ENCODE measurements around the gene GRIPAP1. TPM values are rescaled to one million over a fixed set of nuclear protein-coding genes. Genes with fewer than 3 reads are reported as not detected.

The GRIPAP1 gene
- total RNA-seq, 1 donor from 2014 or later: 52.8 TPM

DNA sequence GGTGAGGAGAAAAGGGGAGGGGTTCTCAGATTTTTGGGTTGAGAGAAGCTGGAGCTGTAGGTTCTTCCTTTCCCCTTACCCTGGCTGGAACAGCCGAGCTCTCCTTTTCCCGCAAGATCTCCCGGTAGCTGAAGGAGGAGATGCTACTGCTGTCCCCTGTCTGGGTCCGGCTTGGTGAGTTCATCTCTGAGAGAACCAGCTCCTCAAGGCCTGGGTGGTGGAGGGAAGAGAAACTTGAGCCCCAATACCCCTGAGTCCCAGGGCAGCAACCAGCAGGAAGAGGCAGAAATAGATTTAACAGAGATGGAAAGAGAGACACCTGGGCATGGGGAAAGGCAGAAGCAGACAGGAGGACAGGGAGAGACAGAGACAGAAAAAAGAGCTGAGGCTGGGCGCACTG, 23.8 kb downstream of the GRIPAP1 start:
- TF ChIP-seq, protein P1, sequence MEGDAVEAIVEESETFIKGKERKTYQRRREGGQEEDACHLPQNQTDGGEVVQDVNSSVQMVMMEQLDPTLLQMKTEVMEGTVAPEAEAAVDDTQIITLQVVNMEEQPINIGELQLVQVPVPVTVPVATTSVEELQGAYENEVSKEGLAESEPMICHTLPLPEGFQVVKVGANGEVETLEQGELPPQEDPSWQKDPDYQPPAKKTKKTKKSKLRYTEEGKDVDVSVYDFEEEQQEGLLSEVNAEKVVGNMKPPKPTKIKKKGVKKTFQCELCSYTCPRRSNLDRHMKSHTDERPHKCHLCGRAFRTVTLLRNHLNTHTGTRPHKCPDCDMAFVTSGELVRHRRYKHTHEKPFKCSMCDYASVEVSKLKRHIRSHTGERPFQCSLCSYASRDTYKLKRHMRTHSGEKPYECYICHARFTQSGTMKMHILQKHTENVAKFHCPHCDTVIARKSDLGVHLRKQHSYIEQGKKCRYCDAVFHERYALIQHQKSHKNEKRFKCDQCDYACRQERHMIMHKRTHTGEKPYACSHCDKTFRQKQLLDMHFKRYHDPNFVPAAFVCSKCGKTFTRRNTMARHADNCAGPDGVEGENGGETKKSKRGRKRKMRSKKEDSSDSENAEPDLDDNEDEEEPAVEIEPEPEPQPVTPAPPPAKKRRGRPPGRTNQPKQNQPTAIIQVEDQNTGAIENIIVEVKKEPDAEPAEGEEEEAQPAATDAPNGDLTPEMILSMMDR (IDR thresholded peaks at IDR 0.05): no peak
- Histone ChIP-seq H3K27me3 (no peaks in the 10 kb centered on the region), H3K4me1 (no peaks in the 10 kb centered on the region), H3K4me3 (no peak overlapping the region), H3K27ac (no peak overlapping the region), H3K36me3 (peaks cover 38% of the 10 kb centered on the region), H3K9me3 (no peaks in the 10 kb centered on the region)
- ATAC-seq: no peak
- no peak for DNase-seq
- intact Hi-C loops (cut with DNase I): no loop called here

DNA sequence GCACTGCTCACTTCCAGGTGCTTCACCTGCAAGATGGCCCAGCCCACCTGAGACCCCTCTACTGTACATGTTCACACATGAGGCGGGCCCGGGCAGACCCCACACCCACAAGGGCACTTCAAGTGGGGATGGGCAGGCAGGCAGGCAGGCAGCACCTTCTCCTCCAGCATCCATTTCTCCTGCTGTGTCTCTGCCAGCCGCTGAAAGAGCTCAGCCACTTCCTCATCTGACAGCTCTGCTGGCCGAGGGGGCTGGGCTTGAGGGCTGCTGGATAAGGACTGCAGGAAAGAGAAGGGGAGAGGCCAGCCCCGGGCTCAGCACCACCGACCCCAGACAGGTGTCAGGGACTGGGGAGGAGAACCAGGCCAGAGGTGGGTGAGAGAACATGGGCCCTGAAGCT, 26.0 kb downstream of the GRIPAP1 start:
- Histone ChIP-seq H3K9me3 (no peaks in the 10 kb centered on the region), H3K4me3 (no peak overlapping the region), H3K36me3 (peaks cover 19% of the 10 kb centered on the region), H3K27me3 (no peaks in the 10 kb centered on the region), H3K4me1 (no peaks in the 10 kb centered on the region), H3K27ac (no peak overlapping the region)
- DNase-seq (no peak), ATAC-seq (no peak)
- TF ChIP-seq, protein P1 (IDR thresholded peaks at IDR 0.05): no peak
- intact Hi-C loops (cut with DNase I): no loop called here

DNA sequence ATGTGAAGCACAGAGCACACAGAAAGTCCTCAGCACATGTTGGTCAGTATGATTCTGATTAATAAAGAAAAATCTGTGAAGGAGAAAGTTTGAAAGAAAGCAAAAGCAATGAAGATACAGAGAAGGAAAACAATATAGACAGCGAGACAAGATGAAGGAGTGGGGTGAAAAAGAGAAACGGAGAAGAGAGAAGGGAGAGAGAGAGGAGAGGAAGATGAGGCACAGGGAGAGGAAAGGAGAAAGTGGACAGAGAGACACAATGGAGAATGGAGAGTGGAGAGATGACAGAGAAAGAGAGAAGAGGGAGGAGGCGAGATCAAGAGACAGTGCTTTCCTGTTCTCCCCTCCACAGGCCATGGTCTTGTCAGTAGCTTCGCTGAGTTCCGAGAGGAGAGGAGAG, 26.5 kb downstream of the GRIPAP1 start:
- TF ChIP-seq, protein P1 (IDR thresholded peaks at IDR 0.05): no peak
- Histone ChIP-seq H3K27me3 (no peaks in the 10 kb centered on the region), H3K4me1 (no peaks in the 10 kb centered on the region), H3K27ac (no peak overlapping the region), H3K36me3 (peaks cover 15% of the 10 kb centered on the region), H3K4me3 (no peak overlapping the region), H3K9me3 (no peaks in the 10 kb centered on the region)
- ATAC-seq: no peak
- no peak for DNase-seq
- intact Hi-C loops (cut with DNase I): no loop called here

DNA sequence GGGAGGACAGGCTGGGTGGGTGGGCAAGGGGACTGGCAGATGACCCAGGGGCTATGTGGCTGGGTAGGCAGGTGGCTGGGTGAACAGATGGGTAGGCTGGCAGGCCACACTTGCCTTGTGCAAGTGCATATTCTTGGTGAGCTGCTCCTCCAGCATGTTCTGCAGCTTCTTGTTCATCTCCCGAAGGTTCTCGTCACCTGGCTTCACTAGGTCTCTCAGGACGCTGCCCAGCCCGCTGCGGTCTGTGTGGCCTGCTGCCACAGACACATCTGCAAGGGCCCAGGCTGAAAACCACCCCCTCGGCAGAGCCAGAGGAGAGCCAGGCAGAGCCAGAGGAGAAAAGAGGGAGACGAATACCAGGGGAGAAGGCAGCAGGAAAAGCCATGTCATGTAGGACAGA, 27.0 kb downstream of the GRIPAP1 start:
- no peaks in the 10 kb centered on the region for H3K4me1 ChIP-seq
- peaks cover 15% of the 10 kb centered on the region for H3K36me3 ChIP-seq
- intact Hi-C loops (cut with DNase I): no loop called here
- no peaks in the 10 kb centered on the region for H3K9me3 ChIP-seq
- DNase-seq: no peak
- H3K4me3 ChIP-seq: no peak overlapping the region
- TF ChIP-seq, protein P1 (IDR thresholded peaks at IDR 0.05): no peak
- ATAC-seq: no peak
- H3K27me3 ChIP-seq: no peaks in the 10 kb centered on the region
- H3K27ac ChIP-seq: no peak overlapping the region

DNA sequence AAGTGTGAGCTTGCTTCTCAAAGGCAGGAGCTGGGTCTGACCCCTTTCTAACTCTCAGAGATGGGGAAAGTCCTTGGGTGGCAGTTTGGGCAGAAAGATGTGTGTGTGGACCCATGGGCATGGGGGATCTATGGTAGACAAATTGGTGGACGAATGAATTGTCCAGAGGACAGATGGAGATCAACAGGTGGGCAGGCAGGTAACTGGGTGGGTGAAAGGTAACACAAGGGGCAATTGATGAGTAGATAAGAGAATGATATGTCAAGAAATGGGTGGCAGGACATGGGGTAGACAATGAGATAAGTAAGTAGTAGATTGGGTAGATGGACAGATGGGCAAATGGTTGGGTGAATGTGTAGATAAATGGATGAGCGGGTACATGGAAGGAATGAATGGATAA, 27.5 kb downstream of the GRIPAP1 start:
- no peak for DNase-seq
- no peaks in the 10 kb centered on the region for H3K4me1 ChIP-seq
- no peak for ATAC-seq
- intact Hi-C loops (cut with DNase I): no loop called here
- no peaks in the 10 kb centered on the region for H3K27me3 ChIP-seq
- no peak overlapping the region for H3K4me3 ChIP-seq
- TF ChIP-seq, protein P1 (IDR thresholded peaks at IDR 0.05): no peak
- H3K9me3 ChIP-seq: no peaks in the 10 kb centered on the region
- peaks cover 12% of the 10 kb centered on the region for H3K36me3 ChIP-seq
- no peak overlapping the region for H3K27ac ChIP-seq

DNA sequence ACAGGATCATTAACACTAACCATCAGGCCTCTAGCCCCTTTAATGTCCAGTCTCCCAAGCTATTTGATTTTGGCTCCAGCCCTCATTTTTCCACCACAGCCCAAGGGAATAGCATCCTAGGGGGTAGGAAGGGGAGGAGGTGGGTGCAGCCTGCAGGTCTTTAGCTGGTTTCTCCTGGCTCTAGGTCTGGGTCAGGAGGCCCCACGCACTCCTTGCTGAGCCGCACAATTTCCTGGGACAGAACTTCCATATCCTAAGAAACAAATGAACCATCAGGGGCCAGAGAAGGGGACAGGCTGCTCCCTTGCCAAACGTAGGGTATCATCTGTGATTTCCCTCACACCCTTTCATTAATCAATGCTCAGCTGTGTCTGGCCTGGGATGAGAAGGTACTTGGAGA, 28.0 kb downstream of the GRIPAP1 start:
- intact Hi-C loops (cut with DNase I): no loop called here
- ATAC-seq: no peak
- peaks cover 11% of the 10 kb centered on the region for H3K36me3 ChIP-seq

More for the DNA sequence above, 28.0 kb downstream of the GRIPAP1 start:
- no peak for DNase-seq
- Histone ChIP-seq H3K9me3 (no peaks in the 10 kb centered on the region), H3K4me1 (no peaks in the 10 kb centered on the region), H3K4me3 (no peak overlapping the region), H3K27me3 (no peaks in the 10 kb centered on the region), H3K27ac (no peak overlapping the region)
- TF ChIP-seq, protein P1 (IDR thresholded peaks at IDR 0.05): no peak

Measured in upper lobe of right lung (tissue), 1 donor.